Measurements from ENCODE around the gene STXBP6. TPM values are rescaled to one million over a fixed set of nuclear protein-coding genes. Genes with fewer than 3 reads are reported as not detected.

Gene STXBP6
- total and polyA plus RNA-seq, 10 of the 15 experiments (the other 5 are each of a cell fraction or from before 2014, with no cell fraction given) = 1.2 to 47.3 (median 1.9) TPM

DNA sequence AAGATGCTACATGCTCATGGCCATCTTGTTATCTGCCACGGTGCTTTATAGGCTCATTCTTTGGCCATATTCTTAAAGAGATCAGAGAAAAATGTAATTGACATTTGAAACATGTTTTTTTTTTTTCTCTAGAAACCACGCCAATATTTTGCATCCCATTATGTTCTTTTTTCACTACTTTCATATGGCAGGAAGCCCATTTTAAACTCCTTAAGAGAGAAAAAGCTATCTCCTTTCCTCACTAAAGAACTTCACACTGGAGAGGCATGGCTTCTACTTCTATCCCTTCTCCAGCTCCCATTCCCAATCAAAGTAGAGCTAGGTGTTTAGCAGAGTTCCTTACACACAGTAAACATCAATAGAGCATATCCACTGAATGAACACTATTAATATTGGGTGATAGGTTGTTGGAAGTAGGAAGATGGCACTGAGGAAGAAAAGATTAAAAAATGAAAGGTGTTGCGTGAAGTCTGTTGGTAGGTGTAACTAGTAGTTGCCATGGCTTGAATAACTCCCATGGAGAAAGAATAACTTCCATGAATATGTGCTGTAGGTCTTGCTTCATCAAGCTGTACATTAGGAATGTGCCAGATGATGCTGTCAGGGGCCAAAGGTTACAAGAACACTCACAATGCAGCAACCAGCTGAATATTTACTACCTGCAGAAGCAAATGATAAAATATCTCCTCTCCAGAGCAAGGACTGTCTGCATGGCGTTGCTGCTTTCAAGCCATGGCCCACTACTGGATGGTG lies 178.8 kb downstream of the STXBP6 start:
- ChIA-PET POLR2A (interaction anchor here (0.7 kb wide), 1 partner anchor 212 kb away, joined by 3 read pairs; no protein-coding TSS in a partner anchor), RAD21 (ENCODE audit: unreplicated experiment) (interaction anchor here (1.1 kb wide), 1 partner anchor 34 kb away, joined by 4 read pairs; no protein-coding TSS in a partner anchor), CTCF (interaction anchor here (0.5 to 1.3 kb wide), 4 partner anchors 10 to 173 kb away, joined by 3 to 4 read pairs (median 3); no protein-coding TSS in a partner anchor), SMC1A (ENCODE audit: uncharacterized antibody, unreplicated experiment) (interaction anchor here (0.9 to 1.6 kb wide), 4 partner anchors 10 to 40 kb away, joined by 3 to 5 read pairs (median 4); no protein-coding TSS in a partner anchor)
- Histone ChIP-seq H3K4me3 (no peak overlapping the region), H3K27me3 (replicated peaks in 1 of 2; ENCODE audit: control insufficient read depth in 2 of 2, insufficient read depth in 2 of 2, low read length in 1 of 2) (no peaks in the 10 kb centered on the region), H2AFZ (ENCODE audit: control insufficient read depth, low read depth, low read length) (no peak overlapping the region), H3K9ac (ENCODE audit: control insufficient read depth, insufficient read depth, low read length) (no peak overlapping the region), H3K27ac (ENCODE audit: control insufficient read depth, insufficient read depth) (no peak overlapping the region), H3K79me2 (ENCODE audit: control insufficient read depth, insufficient read depth, low read length) (no peaks in the 10 kb centered on the region), H4K20me1 (ENCODE audit: control insufficient read depth, insufficient read depth) (no peaks in the 10 kb centered on the region), H3K4me2 (ENCODE audit: control insufficient read depth, insufficient read depth) (no peak overlapping the region), H3K4me1 (ENCODE audit: control insufficient read depth, insufficient read depth, low read length) (no peaks in the 10 kb centered on the region), H3K36me3 (ENCODE audit: control insufficient read depth in 2 of 2, insufficient read depth in 2 of 2, low read length in 1 of 2) (no peaks in the 10 kb centered on the region), H3K9me3 (replicated peaks; ENCODE audit: control insufficient read depth, insufficient read depth, low read length) (no peaks in the 10 kb centered on the region)
- 22% methylated on average over 4 of the region's 4 CpGs for WGBS (ENCODE audit: insufficient coverage, insufficient replicate concordance, low lambda C conversion rate, missing lambda C conversion rate)
- DNase-seq (ENCODE audit: low read depth, low spot score) = no peak
- intact Hi-C loops (cut with micrococcal nuclease; ENCODE audit: unreplicated experiment) (no loop called here), in situ Hi-C loops (cut with MboI) (no loop called here)
- no peak for FAIRE-seq
- no peak for ATAC-seq
- no TSS peak for BruUV-seq (replicated peaks)
- TF ChIP-seq SIX5 (IDR thresholded peaks at IDR 0.05; ENCODE audit: low read depth, low read length, severe bottlenecking) (no peak), KDM1A (IDR thresholded peaks at IDR 0.05; ENCODE audit: borderline replicate concordance) (no peak), ZZZ3 (IDR thresholded peaks at IDR 0.05; ENCODE audit: control insufficient read depth, insufficient read length, low read depth) (no peak), NFIC (IDR thresholded peaks at IDR 0.05; ENCODE audit: low read depth, low read length) (no peak), TAF1 (IDR thresholded peaks at IDR 0.05; ENCODE audit: borderline replicate concordance, low read depth, low read length) (no peak), PAX5 (IDR thresholded peaks at IDR 0.05; ENCODE audit: borderline replicate concordance, low read depth, low read length) (no peak), MEF2A (IDR thresholded peaks at IDR 0.05; ENCODE audit: insufficient read depth, low read depth, low read length) (no peak), SPI1 (IDR thresholded peaks at IDR 0.05; ENCODE audit: borderline replicate concordance, insufficient read depth, low read depth, low read length) (no peak), NFXL1 (IDR thresholded peaks at IDR 0.05; ENCODE audit: borderline replicate concordance) (no peak), ASH2L (IDR thresholded peaks at IDR 0.05; ENCODE audit: borderline replicate concordance, low read depth) (no peak), RB1 (IDR thresholded peaks at IDR 0.05; ENCODE audit: borderline replicate concordance) (no peak), MTA2 (IDR thresholded peaks at IDR 0.05; ENCODE audit: low read depth) (no peak), FOS (IDR thresholded peaks at IDR 0.05; ENCODE audit: borderline replicate concordance, extremely low read depth, insufficient read length) (no peak), HCFC1 (IDR thresholded peaks at IDR 0.05; ENCODE audit: low read length) (no peak), CREB1 (IDR thresholded peaks at IDR 0.05; ENCODE audit: low read depth) (no peak), MYB (IDR thresholded peaks at IDR 0.05; ENCODE audit: borderline replicate concordance, low read depth, low read length) (no peak)
- TF ChIP-seq, protein P1, sequence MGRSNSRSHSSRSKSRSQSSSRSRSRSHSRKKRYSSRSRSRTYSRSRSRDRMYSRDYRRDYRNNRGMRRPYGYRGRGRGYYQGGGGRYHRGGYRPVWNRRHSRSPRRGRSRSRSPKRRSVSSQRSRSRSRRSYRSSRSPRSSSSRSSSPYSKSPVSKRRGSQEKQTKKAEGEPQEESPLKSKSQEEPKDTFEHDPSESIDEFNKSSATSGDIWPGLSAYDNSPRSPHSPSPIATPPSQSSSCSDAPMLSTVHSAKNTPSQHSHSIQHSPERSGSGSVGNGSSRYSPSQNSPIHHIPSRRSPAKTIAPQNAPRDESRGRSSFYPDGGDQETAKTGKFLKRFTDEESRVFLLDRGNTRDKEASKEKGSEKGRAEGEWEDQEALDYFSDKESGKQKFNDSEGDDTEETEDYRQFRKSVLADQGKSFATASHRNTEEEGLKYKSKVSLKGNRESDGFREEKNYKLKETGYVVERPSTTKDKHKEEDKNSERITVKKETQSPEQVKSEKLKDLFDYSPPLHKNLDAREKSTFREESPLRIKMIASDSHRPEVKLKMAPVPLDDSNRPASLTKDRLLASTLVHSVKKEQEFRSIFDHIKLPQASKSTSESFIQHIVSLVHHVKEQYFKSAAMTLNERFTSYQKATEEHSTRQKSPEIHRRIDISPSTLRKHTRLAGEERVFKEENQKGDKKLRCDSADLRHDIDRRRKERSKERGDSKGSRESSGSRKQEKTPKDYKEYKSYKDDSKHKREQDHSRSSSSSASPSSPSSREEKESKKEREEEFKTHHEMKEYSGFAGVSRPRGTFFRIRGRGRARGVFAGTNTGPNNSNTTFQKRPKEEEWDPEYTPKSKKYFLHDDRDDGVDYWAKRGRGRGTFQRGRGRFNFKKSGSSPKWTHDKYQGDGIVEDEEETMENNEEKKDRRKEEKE (IDR thresholded peaks at IDR 0.05) = no peak
- TF ChIP-seq, protein P2, sequence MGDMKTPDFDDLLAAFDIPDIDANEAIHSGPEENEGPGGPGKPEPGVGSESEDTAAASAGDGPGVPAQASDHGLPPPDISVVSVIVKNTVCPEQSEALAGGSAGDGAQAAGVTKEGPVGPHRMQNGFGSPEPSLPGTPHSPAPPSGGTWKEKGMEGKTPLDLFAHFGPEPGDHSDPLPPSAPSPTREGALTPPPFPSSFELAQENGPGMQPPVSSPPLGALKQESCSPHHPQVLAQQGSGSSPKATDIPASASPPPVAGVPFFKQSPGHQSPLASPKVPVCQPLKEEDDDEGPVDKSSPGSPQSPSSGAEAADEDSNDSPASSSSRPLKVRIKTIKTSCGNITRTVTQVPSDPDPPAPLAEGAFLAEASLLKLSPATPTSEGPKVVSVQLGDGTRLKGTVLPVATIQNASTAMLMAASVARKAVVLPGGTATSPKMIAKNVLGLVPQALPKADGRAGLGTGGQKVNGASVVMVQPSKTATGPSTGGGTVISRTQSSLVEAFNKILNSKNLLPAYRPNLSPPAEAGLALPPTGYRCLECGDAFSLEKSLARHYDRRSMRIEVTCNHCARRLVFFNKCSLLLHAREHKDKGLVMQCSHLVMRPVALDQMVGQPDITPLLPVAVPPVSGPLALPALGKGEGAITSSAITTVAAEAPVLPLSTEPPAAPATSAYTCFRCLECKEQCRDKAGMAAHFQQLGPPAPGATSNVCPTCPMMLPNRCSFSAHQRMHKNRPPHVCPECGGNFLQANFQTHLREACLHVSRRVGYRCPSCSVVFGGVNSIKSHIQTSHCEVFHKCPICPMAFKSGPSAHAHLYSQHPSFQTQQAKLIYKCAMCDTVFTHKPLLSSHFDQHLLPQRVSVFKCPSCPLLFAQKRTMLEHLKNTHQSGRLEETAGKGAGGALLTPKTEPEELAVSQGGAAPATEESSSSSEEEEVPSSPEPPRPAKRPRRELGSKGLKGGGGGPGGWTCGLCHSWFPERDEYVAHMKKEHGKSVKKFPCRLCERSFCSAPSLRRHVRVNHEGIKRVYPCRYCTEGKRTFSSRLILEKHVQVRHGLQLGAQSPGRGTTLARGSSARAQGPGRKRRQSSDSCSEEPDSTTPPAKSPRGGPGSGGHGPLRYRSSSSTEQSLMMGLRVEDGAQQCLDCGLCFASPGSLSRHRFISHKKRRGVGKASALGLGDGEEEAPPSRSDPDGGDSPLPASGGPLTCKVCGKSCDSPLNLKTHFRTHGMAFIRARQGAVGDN (IDR thresholded peaks at IDR 0.05) = no peak
